K562 (cell line): ENCODE data around the gene ATAD2B. TPM values are rescaled to one million over a fixed set of nuclear protein-coding genes. Genes with fewer than 3 reads are reported as not detected.

ENCODE experiments used
- BCOR ChIP-seq: fragments of 450-650 bp; IDR thresholded peaks from 2 replicates; pipeline ENCODE4 v1.6.1; 2016
- DACH1 ChIP-seq: fragments of 450-650 bp; IDR thresholded peaks from 2 replicates; pipeline ENCODE4 v1.6.1; 2018; ENCODE audit not compliant: partially characterized antibody
- GATAD2B ChIP-seq: fragments of 450-650 bp; IDR thresholded peaks from 2 replicates; pipeline ENCODE4 v1.6.1; 2017; ENCODE audit warnings: mild to moderate bottlenecking, borderline replicate concordance
- MAFG ChIP-seq: fragments of 450-650 bp; conservative IDR thresholded peaks from 2 replicates; pipeline ENCODE4 v1.6.1; 2016; ENCODE audit warnings: missing genetic modification characterization, missing compliant biosample characterization
- MEIS2 ChIP-seq: fragments of 450-650 bp; IDR thresholded peaks from 2 replicates; pipeline ENCODE4 v1.6.1; 2014; ENCODE audit warnings: mild to moderate bottlenecking; ENCODE audit not compliant: partially characterized antibody
- PRPF4 ChIP-seq: fragments of 200-400 bp; formaldehyde crosslinking; IDR thresholded peaks from one replicate; pipeline ENCODE4 v1.6.1; 2017; ENCODE audit warnings: low read length, low read depth, mild to moderate bottlenecking; ENCODE audit not compliant: insufficient read depth, poor library complexity, severe bottlenecking
- SMARCE1 ChIP-seq: fragments of 450-650 bp; IDR thresholded peaks from 2 replicates; pipeline ENCODE4 v1.7.1; 2016; ENCODE audit warnings: mild to moderate bottlenecking
- SNIP1 ChIP-seq: fragments of 450-650 bp; IDR thresholded peaks from 2 replicates; pipeline ENCODE4 v1.7.1; 2017; ENCODE audit warnings: low read depth, mild to moderate bottlenecking
- polyA plus RNA-seq, 8 experiments: library from polyadenylated mRNA; depleted of rRNA in 4 of 8; stranded (reverse) in 5 of 8; unstranded in 3 of 8; fragments of >200 nt; fragmentation: Nextera tagmentation in 2 of 8; fragmentation: Illumina TruSeq in 1 of 8; extraction: Ambion mirVana in 2 of 8; extraction: Trizol in 1 of 8; gene quantifications; 2 replicates each; pipeline versions ENCODE4 v1.2.1 to v1.2.3, GENCODE V29; 2011 to 2014; ENCODE audit warnings: inconsistent platforms in 1 of 8, missing spikeins in 1 of 8
- total RNA-seq, 7 experiments: library from RNA; depleted of rRNA in 6 of 7; stranded (reverse); fragments of >200 nt in 6 of 7; fragmentation: Illumina TruSeq in 2 of 7; extraction: Trizol in 2 of 7; gene quantifications; 2 replicates each; pipeline versions ENCODE4 v1.2.1 to v1.2.3, GENCODE V29; 2011 to 2021; ENCODE audit warnings: low replicate concordance in 1 of 7
- TF ChIP-seq, protein P1 (sequence below), 3 experiments: fragments of 200-800 bp in 1 of 3; sonication (Bioruptor generic) in 1 of 3; sonication (generic) in 1 of 3; formaldehyde crosslinking in 1 of 3; IDR thresholded peaks; 2 replicates each; pipeline versions ENCODE4 v1.6.1 to v1.8.0; 2016 to 2022; ENCODE audit warnings: mild to moderate bottlenecking in 2 of 3, missing compliant biosample characterization in 2 of 3, missing genetic modification characterization in 2 of 3, missing genetic modification reagents in 1 of 3
- TF ChIP-seq, protein P2 (sequence below), 2 experiments: fragments of 450-650 bp in 1 of 2; sonication (generic) in 1 of 2; formaldehyde crosslinking in 1 of 2; IDR thresholded peaks; 2 replicates each; pipeline versions ENCODE4 v1.7.1 to v1.9.0; 2016 to 2022; ENCODE audit warnings: inconsistent platforms in 1 of 2, mild to moderate bottlenecking in 1 of 2, missing genetic modification reagents in 1 of 2

ATAD2B gene
- total and polyA plus RNA-seq, 9 of the 15 experiments (the other 6 are each of a cell fraction or from before 2014, with no cell fraction given) = 3.2 to 21.6 (median 11.4) TPM

- TF ChIP-seq, protein P1, sequence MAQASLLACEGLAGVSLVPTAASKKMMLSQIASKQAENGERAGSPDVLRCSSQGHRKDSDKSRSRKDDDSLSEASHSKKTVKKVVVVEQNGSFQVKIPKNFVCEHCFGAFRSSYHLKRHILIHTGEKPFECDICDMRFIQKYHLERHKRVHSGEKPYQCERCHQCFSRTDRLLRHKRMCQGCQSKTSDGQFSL (CRISPR knock-in tag; IDR thresholded peaks at IDR 0.05) = peak; percentile 13; the same call in 1 of the 2 replicates
- TF ChIP-seq, protein P1 (tag; IDR thresholded peaks at IDR 0.05) = no peak
- TF ChIP-seq SMARCE1 (peak; percentile 59; the same call in 1 of the 2 replicates), PRPF4 (no peak), DACH1 (peak; percentile 11), MEIS2 (peak; percentile 92), SNIP1 (no peak), GATAD2B (peak; percentile 23; the same call in 1 of the 2 replicates), MAFG (tag) (0 out of 2 replicates have a peak, but pooled peaks have one; percentile 20), BCOR (0 out of 2 replicates have a peak, but pooled peaks have one; percentile 32)
- TF ChIP-seq, protein P2, sequence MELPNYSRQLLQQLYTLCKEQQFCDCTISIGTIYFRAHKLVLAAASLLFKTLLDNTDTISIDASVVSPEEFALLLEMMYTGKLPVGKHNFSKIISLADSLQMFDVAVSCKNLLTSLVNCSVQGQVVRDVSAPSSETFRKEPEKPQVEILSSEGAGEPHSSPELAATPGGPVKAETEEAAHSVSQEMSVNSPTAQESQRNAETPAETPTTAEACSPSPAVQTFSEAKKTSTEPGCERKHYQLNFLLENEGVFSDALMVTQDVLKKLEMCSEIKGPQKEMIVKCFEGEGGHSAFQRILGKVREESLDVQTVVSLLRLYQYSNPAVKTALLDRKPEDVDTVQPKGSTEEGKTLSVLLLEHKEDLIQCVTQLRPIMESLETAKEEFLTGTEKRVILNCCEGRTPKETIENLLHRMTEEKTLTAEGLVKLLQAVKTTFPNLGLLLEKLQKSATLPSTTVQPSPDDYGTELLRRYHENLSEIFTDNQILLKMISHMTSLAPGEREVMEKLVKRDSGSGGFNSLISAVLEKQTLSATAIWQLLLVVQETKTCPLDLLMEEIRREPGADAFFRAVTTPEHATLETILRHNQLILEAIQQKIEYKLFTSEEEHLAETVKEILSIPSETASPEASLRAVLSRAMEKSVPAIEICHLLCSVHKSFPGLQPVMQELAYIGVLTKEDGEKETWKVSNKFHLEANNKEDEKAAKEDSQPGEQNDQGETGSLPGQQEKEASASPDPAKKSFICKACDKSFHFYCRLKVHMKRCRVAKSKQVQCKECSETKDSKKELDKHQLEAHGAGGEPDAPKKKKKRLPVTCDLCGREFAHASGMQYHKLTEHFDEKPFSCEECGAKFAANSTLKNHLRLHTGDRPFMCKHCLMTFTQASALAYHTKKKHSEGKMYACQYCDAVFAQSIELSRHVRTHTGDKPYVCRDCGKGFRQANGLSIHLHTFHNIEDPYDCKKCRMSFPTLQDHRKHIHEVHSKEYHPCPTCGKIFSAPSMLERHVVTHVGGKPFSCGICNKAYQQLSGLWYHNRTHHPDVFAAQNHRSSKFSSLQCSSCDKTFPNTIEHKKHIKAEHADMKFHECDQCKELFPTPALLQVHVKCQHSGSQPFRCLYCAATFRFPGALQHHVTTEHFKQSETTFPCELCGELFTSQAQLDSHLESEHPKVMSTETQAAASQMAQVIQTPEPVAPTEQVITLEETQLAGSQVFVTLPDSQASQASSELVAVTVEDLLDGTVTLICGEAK (IDR thresholded peaks at IDR 0.05) = peak; percentile 55; the same call in 1 of the 2 replicates
- TF ChIP-seq, protein P2 (CRISPR knock-in tag; IDR thresholded peaks at IDR 0.05) = no peak
These were observed 14.0 kb upstream of the ATAD2B start (continued) for GRCh38 chr2:23940718-23941620.
